Stimulated activated CD8-positive, alpha-beta memory T cell treated with anti-CD3 and anti-CD28 coated beads, Interleukin-2, amount 100 ng/mL, for 1 hour (primary cell): ENCODE results near the gene GAMT.

Experiments used
- DNase-seq, 2 donors: peaks; one replicate each; pipeline ENCODE4 v3.0.0-alpha.2; 2020; ENCODE audit warnings: low read depth in 2 of 2

The GAMT gene

GRCh38 chr19:1365319-1366269 is 35.7 kb downstream of the GAMT start:
- no peak for DNase-seq

GRCh38 chr19:1364070-1364704 is 37.2 kb downstream of the GAMT start:
- no peak for DNase-seq

- DNase-seq: no peak
Measured at GRCh38 chr19:1363599-1363998, 37.7 kb downstream of the GAMT start.

- no peak for DNase-seq
Measured at GRCh38 chr19:1362387-1363257, 38.7 kb downstream of the GAMT start.

- no peak for DNase-seq
Measured at GRCh38 chr19:1361601-1362386, 39.5 kb downstream of the GAMT start.

GRCh38 chr19:1360818-1361461 is 40.4 kb downstream of the GAMT start:
- DNase-seq: no peak

GRCh38 chr19:1360126-1360817 is 41.1 kb downstream of the GAMT start:
- no peak for DNase-seq

GRCh38 chr19:1357531-1358109 is 43.7 kb downstream of the GAMT start:
- DNase-seq: no peak

- DNase-seq: no peak
Measured at GRCh38 chr19:1356508-1356865, 44.9 kb downstream of the GAMT start.

GRCh38 chr19:1355568-1356507 is 45.5 kb downstream of the GAMT start:
- DNase-seq: no peak

GRCh38 chr19:1354970-1355567 is 46.3 kb downstream of the GAMT start:
- no peak for DNase-seq

GRCh38 chr19:1353144-1353543 is 48.2 kb downstream of the GAMT start:
- no peak for DNase-seq

- no peak for DNase-seq
Measured at GRCh38 chr19:1351381-1351851, 49.9 kb downstream of the GAMT start.

GRCh38 chr19:1350867-1351266 is 50.5 kb downstream of the GAMT start:
- DNase-seq: no peak

- no peak for DNase-seq
Measured at GRCh38 chr19:1349211-1349610, 52.1 kb downstream of the GAMT start.
